Suppressor macrophage (primary cell): Measurements from ENCODE around the gene ALDH3A2.
"Not testable (repeated sequence)": the region's sequence is repeated elsewhere in the genome, so short reads cannot be mapped to it uniquely, and the experiment has no call there.

Experiments used
- DNase-seq, 4 experiments: peaks; one replicate each; pipeline ENCODE4 v3.0.0-alpha.2; 2020 to 2022

ALDH3A2 gene

GRCh38 chr17:19678581-19679453 is 30.3 kb downstream of the ALDH3A2 start:
- DNase-seq = no peak

GRCh38 chr17:19683117-19683516 is 34.6 kb downstream of the ALDH3A2 start:
- DNase-seq = no peak

- DNase-seq = not testable (repeated sequence)
These were observed 36.5 kb downstream of the ALDH3A2 start for GRCh38 chr17:19684909-19685580.

GRCh38 chr17:19686400-19687090 is 38.0 kb downstream of the ALDH3A2 start:
- peak in 2 of 4 experiments; percentile 47 to 55 for DNase-seq

GRCh38 chr17:19702217-19702641 is 53.7 kb downstream of the ALDH3A2 start:
- DNase-seq = peak in 3 of 4 experiments; percentile 30 to 52 (median 43)

- DNase-seq = no peak
These were observed 54.7 kb downstream of the ALDH3A2 start for GRCh38 chr17:19703106-19703827.

- no peak for DNase-seq
These were observed 55.5 kb downstream of the ALDH3A2 start for GRCh38 chr17:19703828-19704613.

- no peak for DNase-seq
These were observed 56.6 kb downstream of the ALDH3A2 start for GRCh38 chr17:19705201-19705600.

GRCh38 chr17:19705771-19706770 is 57.5 kb downstream of the ALDH3A2 start:
- DNase-seq = no peak

- no peak for DNase-seq
These were observed 58.5 kb downstream of the ALDH3A2 start for GRCh38 chr17:19706791-19707727.

GRCh38 chr17:19707728-19708221 is 59.2 kb downstream of the ALDH3A2 start:
- DNase-seq = no peak

GRCh38 chr17:19708431-19709175 is 60.1 kb downstream of the ALDH3A2 start:
- DNase-seq = no peak

GRCh38 chr17:19709841-19710240 is 61.3 kb downstream of the ALDH3A2 start:
- DNase-seq = no peak

GRCh38 chr17:19712436-19713004 is 64.0 kb downstream of the ALDH3A2 start:
- DNase-seq = no peak

- no peak for DNase-seq
These were observed 64.9 kb downstream of the ALDH3A2 start for GRCh38 chr17:19713462-19713861.

GRCh38 chr17:19713901-19714361 is 65.4 kb downstream of the ALDH3A2 start:
- no peak for DNase-seq

- DNase-seq = no peak
These were observed 66.2 kb downstream of the ALDH3A2 start for GRCh38 chr17:19714542-19715411.
